ENCODE results near the gene FASTKD1.

DNA sequence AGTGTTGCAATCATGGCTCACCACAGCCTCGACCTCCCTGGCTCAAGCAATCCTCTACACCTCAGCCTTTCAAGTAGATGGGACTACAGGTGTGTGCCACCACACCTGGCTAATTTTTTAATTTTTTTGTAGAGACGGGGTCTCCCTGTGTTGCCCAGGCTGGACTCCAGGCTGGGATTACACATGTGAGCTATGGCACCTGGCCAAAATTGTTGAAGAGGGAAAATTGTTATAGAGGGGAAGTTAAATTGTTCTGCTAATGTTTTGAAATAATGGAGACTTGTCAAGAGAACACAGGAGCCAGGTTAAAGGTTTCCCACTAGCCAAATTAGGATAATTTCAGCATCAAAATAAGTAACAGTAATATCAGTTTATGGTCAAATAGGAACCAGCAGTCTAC lies 35.6 kb upstream of the FASTKD1 start:
- TF ChIP-seq, protein P1, sequence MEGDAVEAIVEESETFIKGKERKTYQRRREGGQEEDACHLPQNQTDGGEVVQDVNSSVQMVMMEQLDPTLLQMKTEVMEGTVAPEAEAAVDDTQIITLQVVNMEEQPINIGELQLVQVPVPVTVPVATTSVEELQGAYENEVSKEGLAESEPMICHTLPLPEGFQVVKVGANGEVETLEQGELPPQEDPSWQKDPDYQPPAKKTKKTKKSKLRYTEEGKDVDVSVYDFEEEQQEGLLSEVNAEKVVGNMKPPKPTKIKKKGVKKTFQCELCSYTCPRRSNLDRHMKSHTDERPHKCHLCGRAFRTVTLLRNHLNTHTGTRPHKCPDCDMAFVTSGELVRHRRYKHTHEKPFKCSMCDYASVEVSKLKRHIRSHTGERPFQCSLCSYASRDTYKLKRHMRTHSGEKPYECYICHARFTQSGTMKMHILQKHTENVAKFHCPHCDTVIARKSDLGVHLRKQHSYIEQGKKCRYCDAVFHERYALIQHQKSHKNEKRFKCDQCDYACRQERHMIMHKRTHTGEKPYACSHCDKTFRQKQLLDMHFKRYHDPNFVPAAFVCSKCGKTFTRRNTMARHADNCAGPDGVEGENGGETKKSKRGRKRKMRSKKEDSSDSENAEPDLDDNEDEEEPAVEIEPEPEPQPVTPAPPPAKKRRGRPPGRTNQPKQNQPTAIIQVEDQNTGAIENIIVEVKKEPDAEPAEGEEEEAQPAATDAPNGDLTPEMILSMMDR (IDR thresholded peaks at IDR 0.05; ENCODE audit: extremely low read depth in 1 of 2, insufficient read depth in 1 of 2, low read depth in 1 of 2, low read length in 2 of 2): no peak
- TF ChIP-seq POLR2A (IDR thresholded peaks at IDR 0.05; ENCODE audit: low read depth, low read length): no peak
